Measurements from ENCODE around the gene MTHFSD.

MTHFSD gene

GRCh38 chr16:86601356-86601755, 46.3 kb upstream of the MTHFSD start:
- Histone ChIP-seq H4K20me1 (ENCODE audit: insufficient read depth, low read length) (no peaks in the 10 kb centered on the region), H3K4me3 (ENCODE audit: low read depth in 1 of 2, low read length in 2 of 2) (no peak overlapping the region), H3K79me2 (ENCODE audit: insufficient read depth, low read length) (no peaks in the 10 kb centered on the region), H3K9me3 (ENCODE audit: insufficient read depth, low read length, severe bottlenecking) (no peaks in the 10 kb centered on the region), H3K27ac (ENCODE audit: low read length) (no peak overlapping the region), H3K36me3 (ENCODE audit: insufficient read depth, low read length) (no peaks in the 10 kb centered on the region), H3K9ac (ENCODE audit: low read depth, low read length) (no peak overlapping the region), H2AFZ (ENCODE audit: low read depth, low read length) (no peak overlapping the region), H3K27me3 (ENCODE audit: insufficient read depth, low read length, poor library complexity) (peaks cover 26% of the 10 kb centered on the region), H3K4me1 (ENCODE audit: insufficient read depth, low read length) (no peaks in the 10 kb centered on the region), H3K4me2 (ENCODE audit: insufficient read depth, low read length) (no peak overlapping the region)
- ATAC-seq (ENCODE audit: insufficient read depth, low read depth) (no peak), DNase-seq (no peak)
- no peak for TF ChIP-seq EZH2 (IDR thresholded peaks at IDR 0.05; ENCODE audit: borderline replicate concordance, low read depth, low read length, severe bottlenecking)
- no peak for TF ChIP-seq CTCF (IDR thresholded peaks at IDR 0.05; ENCODE audit: borderline replicate concordance, extremely low read depth, low read length, poor library complexity, severe bottlenecking)

- H4K20me1 ChIP-seq (ENCODE audit: insufficient read depth, low read length) = no peaks in the 10 kb centered on the region
- no peak overlapping the region for H2AFZ ChIP-seq (ENCODE audit: low read depth, low read length)
- H3K9me3 ChIP-seq (ENCODE audit: insufficient read depth, low read length, severe bottlenecking) = no peaks in the 10 kb centered on the region
- H3K4me1 ChIP-seq (ENCODE audit: insufficient read depth, low read length) = no peaks in the 10 kb centered on the region
- no peak for ATAC-seq (ENCODE audit: insufficient read depth, low read depth)
- no peak for DNase-seq
- peaks cover 26% of the 10 kb centered on the region for H3K27me3 ChIP-seq (ENCODE audit: insufficient read depth, low read length, poor library complexity)
- no peaks in the 10 kb centered on the region for H3K79me2 ChIP-seq (ENCODE audit: insufficient read depth, low read length)
- H3K4me2 ChIP-seq (ENCODE audit: insufficient read depth, low read length) = no peak overlapping the region
- no peaks in the 10 kb centered on the region for H3K36me3 ChIP-seq (ENCODE audit: insufficient read depth, low read length)
- H3K4me3 ChIP-seq (ENCODE audit: low read depth in 1 of 2, low read length in 2 of 2) = no peak overlapping the region
- no peak overlapping the region for H3K9ac ChIP-seq (ENCODE audit: low read depth, low read length)
- TF ChIP-seq EZH2 (IDR thresholded peaks at IDR 0.05; ENCODE audit: borderline replicate concordance, low read depth, low read length, severe bottlenecking) = no peak
- no peak for TF ChIP-seq CTCF (IDR thresholded peaks at IDR 0.05; ENCODE audit: borderline replicate concordance, extremely low read depth, low read length, poor library complexity, severe bottlenecking)
- H3K27ac ChIP-seq (ENCODE audit: low read length) = no peak overlapping the region
Measured at GRCh38 chr16:86598607-86599565, 43.9 kb upstream of the MTHFSD start.

- no peak; the same call in 2 of the 3 replicates for ATAC-seq (ENCODE audit: insufficient read depth, low read depth)
- Histone ChIP-seq H3K79me2 (ENCODE audit: insufficient read depth, low read length) (no peaks in the 10 kb centered on the region), H2AFZ (ENCODE audit: low read depth, low read length) (no peak overlapping the region), H3K9ac (ENCODE audit: low read depth, low read length) (no peak overlapping the region), H3K9me3 (ENCODE audit: insufficient read depth, low read length, severe bottlenecking) (no peaks in the 10 kb centered on the region), H3K4me2 (ENCODE audit: insufficient read depth, low read length) (no peak overlapping the region), H4K20me1 (ENCODE audit: insufficient read depth, low read length) (no peaks in the 10 kb centered on the region), H3K4me3 (ENCODE audit: low read depth in 1 of 2, low read length in 2 of 2) (no peak overlapping the region), H3K27me3 (ENCODE audit: insufficient read depth, low read length, poor library complexity) (peaks cover 27% of the 10 kb centered on the region), H3K4me1 (ENCODE audit: insufficient read depth, low read length) (no peaks in the 10 kb centered on the region), H3K27ac (ENCODE audit: low read length) (no peak overlapping the region), H3K36me3 (ENCODE audit: insufficient read depth, low read length) (no peaks in the 10 kb centered on the region)
- DNase-seq = no peak
- TF ChIP-seq CTCF (IDR thresholded peaks at IDR 0.05; ENCODE audit: borderline replicate concordance, extremely low read depth, low read length, poor library complexity, severe bottlenecking) = no peak
- TF ChIP-seq EZH2 (IDR thresholded peaks at IDR 0.05; ENCODE audit: borderline replicate concordance, low read depth, low read length, severe bottlenecking) = no peak
Measured at GRCh38 chr16:86597880-86598606, 43.0 kb upstream of the MTHFSD start.

Measured in DND-41 (cell line).